Measurements from ENCODE around the gene TRAIP. TPM values are rescaled to one million over a fixed set of nuclear protein-coding genes. Genes with fewer than 3 reads are reported as not detected.
"Not testable (repeated sequence)": the region's sequence is repeated elsewhere in the genome, so short reads cannot be mapped to it uniquely, and the experiment has no call there.

The TRAIP gene
- total RNA-seq, result 2.8 TPM

DNA sequence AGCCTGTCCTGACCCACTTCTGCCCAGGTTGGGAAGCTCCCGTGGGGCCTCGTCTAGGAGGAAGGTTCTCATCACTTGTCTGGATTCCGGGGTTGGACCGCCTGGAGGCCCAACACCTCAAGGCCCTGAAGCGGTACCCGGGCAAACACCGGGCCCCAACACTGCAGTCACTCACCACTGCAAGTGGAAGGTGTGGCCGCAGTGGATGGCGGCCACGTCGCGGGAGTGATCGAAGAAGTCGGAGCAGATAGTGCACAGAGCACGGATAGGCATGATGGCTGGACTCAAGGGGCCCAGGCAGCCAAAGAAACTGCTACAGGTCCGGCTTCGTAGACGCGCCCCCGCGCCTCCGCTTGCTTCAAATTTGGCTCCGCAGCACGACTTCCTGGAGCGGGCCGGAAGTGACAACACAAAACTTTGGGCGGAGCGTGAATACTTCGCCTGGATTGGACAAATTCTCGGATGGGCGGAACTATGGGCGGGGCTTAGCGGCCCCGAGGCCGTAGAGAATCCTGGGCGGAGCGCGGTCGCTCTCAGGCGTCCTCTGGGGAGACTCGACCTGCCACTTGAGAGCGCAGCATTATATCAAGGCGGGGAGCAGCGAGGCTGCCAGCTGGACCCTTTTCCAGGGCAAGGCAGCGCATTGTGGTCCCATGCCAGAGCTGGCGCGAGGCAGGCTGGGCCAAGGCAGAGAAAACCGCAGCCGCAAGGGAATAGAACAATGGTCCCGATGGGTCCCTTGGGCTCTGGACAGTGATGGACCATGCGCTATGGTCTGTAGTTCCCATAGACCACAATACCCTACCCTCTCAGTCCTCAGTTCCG, at the start of gene TRAIP:
Gene TRAIP (minus strand): TSS at position 384 of the 825 bp plus-strand sequence. CDS start 111 bp downstream, at position 273.
- DNase-seq, result peak; percentile 92

- not testable (repeated sequence) for DNase-seq
These were observed 48.1 kb upstream of the TRAIP start for GRCh38 chr3:49904448-49904847.

GRCh38 chr3:49903451-49904424, 47.4 kb upstream of the TRAIP start, which contains the start of gene MST1R:
Gene MST1R (minus strand): TSS chr3:49903873. CDS start chr3:49903609, 264 bp downstream.
- no peak for DNase-seq

GRCh38 chr3:49902511-49903345, 46.4 kb upstream of the TRAIP start:
- DNase-seq, result no peak

- DNase-seq, result peak; percentile 53
These were observed 45.3 kb upstream of the TRAIP start for GRCh38 chr3:49901366-49902339.

DNA sequence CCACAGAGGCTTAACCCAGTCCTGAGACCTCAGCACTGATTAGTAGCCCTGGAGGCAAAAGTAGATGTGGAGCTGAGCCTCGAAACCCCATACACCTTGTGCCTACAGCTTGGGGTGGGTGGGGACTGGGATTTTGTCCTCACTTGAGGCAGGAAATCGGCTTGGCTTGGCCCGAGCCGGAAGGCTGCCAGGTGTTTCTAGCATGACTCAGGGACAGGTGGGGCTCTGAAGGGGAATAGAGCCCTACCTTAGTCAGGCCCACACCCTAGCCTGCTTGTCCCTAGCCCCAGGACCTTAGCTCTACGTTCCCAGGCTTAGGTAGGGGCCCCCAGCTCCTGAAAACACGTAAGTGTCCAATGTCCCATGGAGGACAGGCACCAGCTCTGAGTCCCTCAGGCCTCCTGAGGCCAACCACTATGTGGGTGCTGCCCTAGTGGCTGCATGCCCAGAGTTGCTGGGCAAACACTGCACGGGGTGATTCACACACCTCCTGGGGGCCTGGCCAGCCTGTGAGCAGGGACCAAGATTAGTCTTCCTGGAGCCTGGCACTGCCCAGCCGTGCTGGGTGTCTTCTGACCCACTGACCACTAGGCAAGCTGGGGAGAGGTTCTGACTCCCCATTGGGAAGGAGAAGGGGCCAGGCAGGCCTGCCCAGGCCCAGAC, 44.3 kb upstream of the TRAIP start:
- no peak for DNase-seq

DNA sequence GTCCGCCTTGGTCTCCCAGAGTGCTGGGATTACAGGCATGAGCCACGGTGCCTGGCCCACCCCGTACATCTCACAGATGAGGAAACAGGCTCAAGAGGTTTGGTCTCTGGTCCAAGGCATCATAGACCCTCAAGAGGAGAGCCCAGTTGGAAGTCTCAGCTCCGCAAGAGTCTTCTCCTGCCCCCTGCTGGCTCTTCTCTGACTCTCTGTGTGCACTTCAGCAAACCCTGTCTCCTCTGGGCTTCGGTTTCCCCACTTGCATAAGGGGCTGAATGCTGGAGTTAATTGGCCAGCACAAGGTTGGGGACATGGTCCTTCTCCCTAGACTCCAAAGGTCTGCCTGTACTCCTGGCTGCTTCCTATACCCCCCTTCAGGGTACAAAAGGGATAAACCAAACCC, 43.5 kb upstream of the TRAIP start:
- DNase-seq, result no peak

- DNase-seq, result no peak
These were observed 42.6 kb upstream of the TRAIP start for GRCh38 chr3:49898991-49899390.

- no peak for DNase-seq
These were observed 40.0 kb upstream of the TRAIP start for GRCh38 chr3:49896345-49896744.

GRCh38 chr3:49895791-49896190, 39.4 kb upstream of the TRAIP start:
- no peak for DNase-seq

GRCh38 chr3:49889296-49889695, 32.9 kb upstream of the TRAIP start:
- no peak for DNase-seq

DNA sequence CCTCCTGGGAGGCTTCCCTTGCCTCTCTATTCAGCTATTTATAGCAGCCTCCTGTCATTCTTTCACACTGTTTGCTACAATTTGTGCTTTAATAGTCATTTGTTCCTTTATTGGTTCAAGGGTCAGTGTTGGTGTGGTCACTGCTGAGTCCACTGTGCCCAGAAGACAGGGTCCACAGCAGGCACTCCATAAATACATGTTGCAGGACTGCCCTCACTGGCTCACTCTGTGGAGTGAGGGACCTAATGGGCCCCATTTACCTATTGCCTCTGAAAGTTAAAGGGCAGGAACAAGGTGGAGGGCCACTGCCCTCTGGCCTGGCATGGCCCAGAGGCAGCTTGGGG, 30.5 kb upstream of the TRAIP start:
- DNase-seq, result no peak

DNA sequence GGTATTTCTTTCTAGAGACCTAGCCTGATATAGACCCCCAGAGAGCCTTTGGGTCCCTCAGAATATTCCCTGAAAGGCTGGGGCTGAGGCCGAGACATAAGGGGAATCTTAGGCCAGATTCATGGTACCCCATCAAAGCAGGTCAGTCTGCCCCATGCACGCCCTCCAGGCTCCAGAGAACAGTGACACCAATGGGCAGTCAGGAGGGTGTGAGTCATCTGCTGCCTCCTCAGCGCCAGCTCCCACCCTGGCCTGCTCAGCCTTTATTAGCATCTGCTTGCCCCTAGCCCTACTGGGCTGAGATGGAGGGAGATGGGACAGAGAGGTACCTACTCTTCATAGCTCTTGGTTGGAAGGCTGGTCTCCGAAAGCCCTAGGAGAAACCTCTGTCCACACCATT, 27.6 kb upstream of the TRAIP start:
- no peak for DNase-seq

DNA sequence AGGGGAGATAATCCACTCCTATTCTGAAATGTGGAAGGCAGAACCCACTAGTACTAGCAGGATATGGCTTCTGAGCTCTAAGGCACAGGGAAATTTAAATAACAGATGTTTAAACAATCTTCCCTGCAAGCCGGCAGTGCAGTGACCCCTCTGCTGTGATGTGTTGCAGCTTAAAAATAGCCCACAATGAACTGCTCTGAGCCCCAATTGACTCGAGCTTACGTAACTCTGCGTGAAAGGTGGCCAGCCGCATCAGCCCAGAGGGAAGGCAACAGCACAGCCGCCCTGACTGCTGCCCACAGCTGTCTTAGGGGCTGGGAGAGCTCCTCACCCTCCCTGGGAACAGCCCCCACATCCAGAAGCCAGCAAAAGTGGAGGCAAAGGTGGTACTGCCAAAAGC, 25.8 kb upstream of the TRAIP start:
- DNase-seq, result peak; percentile 2

DNA sequence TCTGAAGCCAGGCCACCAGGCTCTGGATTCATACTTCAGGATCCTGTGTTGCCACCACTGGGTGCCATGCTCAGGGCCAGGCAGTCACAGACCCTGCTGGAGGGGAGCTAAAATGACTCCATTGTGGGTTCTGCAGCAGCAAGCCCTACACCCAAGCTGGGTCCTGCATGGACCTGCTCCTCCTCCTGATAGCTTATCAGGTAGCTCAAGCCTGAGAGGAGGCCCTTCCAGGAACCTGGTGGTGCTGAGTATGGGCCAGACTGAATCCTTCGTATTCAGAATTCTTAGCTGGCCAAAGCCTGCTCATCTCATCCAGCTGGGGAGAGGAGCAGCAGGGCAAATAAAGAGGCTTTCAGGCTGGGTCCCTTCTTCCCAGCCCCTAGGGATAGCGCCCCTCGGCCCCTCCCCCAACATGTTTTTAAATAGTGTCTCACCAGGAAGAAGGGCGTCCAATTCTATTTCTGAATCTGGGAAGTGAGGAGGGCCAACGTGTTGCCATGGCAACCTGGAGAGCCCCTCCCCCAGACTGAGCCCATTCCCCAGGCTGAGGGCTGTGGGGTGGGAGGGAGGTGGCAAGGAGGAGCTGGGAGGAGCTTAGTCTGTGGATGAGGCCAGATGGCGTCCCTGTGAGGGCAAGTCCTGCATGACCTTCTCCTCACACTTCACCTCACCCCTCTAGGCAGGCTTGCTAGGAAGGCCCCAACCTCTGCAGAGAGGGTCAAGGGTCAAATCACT, 24.4 kb upstream of the TRAIP start:
- no peak for DNase-seq

DNA sequence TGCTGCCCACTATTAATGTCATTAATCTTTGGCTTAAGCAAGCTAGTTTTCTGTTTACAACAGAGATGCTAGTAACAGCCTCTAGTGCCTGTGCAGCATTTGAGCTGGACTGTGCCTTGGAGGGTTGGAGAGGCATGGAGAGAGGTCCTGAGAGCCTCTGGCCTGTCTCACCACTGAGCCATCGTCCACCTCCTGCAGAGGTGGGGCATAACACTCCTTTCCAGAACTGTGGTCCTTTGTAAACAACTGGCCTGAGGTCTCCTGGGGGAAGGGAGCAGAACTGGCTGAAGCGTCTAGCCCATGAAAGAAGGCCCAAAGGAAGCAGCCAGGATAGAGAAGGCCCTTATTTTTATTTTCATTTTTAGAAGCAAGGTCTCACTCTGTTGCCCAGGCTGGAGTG, 23.4 kb upstream of the TRAIP start:
- DNase-seq, result no peak

GRCh38 chr3:49878686-49879085, 22.3 kb upstream of the TRAIP start:
- no peak for DNase-seq

GRCh38 chr3:49877716-49878115, 21.4 kb upstream of the TRAIP start:
- no peak for DNase-seq

GRCh38 chr3:49876567-49876966, 20.2 kb upstream of the TRAIP start:
- no peak for DNase-seq

GRCh38 chr3:49873623-49874022, 17.3 kb upstream of the TRAIP start:
- DNase-seq, result no peak
